ENCODE measurements around the gene GPR32.

- no peak for TF ChIP-seq POLR2A (IDR thresholded peaks at IDR 0.05; ENCODE audit: extremely low read depth, insufficient read length)
- TF ChIP-seq, protein P1, sequence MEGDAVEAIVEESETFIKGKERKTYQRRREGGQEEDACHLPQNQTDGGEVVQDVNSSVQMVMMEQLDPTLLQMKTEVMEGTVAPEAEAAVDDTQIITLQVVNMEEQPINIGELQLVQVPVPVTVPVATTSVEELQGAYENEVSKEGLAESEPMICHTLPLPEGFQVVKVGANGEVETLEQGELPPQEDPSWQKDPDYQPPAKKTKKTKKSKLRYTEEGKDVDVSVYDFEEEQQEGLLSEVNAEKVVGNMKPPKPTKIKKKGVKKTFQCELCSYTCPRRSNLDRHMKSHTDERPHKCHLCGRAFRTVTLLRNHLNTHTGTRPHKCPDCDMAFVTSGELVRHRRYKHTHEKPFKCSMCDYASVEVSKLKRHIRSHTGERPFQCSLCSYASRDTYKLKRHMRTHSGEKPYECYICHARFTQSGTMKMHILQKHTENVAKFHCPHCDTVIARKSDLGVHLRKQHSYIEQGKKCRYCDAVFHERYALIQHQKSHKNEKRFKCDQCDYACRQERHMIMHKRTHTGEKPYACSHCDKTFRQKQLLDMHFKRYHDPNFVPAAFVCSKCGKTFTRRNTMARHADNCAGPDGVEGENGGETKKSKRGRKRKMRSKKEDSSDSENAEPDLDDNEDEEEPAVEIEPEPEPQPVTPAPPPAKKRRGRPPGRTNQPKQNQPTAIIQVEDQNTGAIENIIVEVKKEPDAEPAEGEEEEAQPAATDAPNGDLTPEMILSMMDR (IDR thresholded peaks at IDR 0.05; ENCODE audit: low read depth, low read length) = no peak
Observed at GRCh38 chr19:50759886-50760285, 10.4 kb upstream of the GPR32 start.

All from NB4 (cell line).